ENCODE results near the gene SETD3.

- TF ChIP-seq CTCF (conservative IDR thresholded peaks at IDR 0.05; ENCODE audit: low read depth in 2 of 2) (no peak), EZH2 (IDR thresholded peaks at IDR 0.05; ENCODE audit: low read depth, unreplicated experiment) (no peak), POLR2AphosphoS5 (IDR thresholded peaks at IDR 0.05; ENCODE audit: low read depth) (no peak), JUNB (IDR thresholded peaks at IDR 0.05; ENCODE audit: unreplicated experiment) (no peak), EZH2phosphoT487 (IDR thresholded peaks at IDR 0.05; ENCODE audit: unreplicated experiment) (no peak)
Observed at GRCh38 chr14:99422228-99423010, 58.2 kb downstream of the SETD3 start.
